HepG2 (cell line): Measurements from ENCODE around the gene VEGFC.

Experiments used
- ADNP ChIP-seq: sonication (generic); formaldehyde crosslinking; IDR thresholded peaks from 2 replicates; pipeline ENCODE4 v1.4.0; 2020; ENCODE audit warnings: missing genetic modification reagents
- KLF16 ChIP-seq, 2 experiments: sonication (generic) in 1 of 2; formaldehyde crosslinking in 1 of 2; IDR thresholded peaks; 2 replicates each; pipeline versions ENCODE4 v1.6.1 to v1.8.0; 2016 to 2023; ENCODE audit warnings: missing genetic modification reagents in 2 of 2, missing compliant biosample characterization in 1 of 2
- PRDM10 ChIP-seq: sonication (generic); formaldehyde crosslinking; IDR thresholded peaks from 2 replicates; pipeline ENCODE4 v1.4.0; 2020; ENCODE audit warnings: low read depth, missing genetic modification reagents
- SP2 ChIP-seq: sonication (generic); formaldehyde crosslinking; IDR thresholded peaks from 2 replicates; pipeline ENCODE4 v1.5.1; 2020; ENCODE audit warnings: mild to moderate bottlenecking, missing genetic modification reagents
- TF ChIP-seq, protein P1 (sequence below): IDR thresholded peaks from 2 replicates; pipeline ENCODE4 v1.6.1; 2016; ENCODE audit warnings: low read depth, control low read depth

- no peak for TF ChIP-seq KLF16 (CRISPR knock-in tag; IDR thresholded peaks at IDR 0.05)
- no peak for TF ChIP-seq ADNP (CRISPR knock-in tag)
- TF ChIP-seq SP2 (CRISPR knock-in tag), result no peak
- TF ChIP-seq, protein P1, sequence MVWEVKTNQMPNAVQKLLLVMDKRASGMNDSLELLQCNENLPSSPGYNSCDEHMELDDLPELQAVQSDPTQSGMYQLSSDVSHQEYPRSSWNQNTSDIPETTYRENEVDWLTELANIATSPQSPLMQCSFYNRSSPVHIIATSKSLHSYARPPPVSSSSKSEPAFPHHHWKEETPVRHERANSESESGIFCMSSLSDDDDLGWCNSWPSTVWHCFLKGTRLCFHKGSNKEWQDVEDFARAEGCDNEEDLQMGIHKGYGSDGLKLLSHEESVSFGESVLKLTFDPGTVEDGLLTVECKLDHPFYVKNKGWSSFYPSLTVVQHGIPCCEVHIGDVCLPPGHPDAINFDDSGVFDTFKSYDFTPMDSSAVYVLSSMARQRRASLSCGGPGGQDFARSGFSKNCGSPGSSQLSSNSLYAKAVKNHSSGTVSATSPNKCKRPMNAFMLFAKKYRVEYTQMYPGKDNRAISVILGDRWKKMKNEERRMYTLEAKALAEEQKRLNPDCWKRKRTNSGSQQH (CRISPR knock-in tag), result no peak
- TF ChIP-seq PRDM10 (CRISPR knock-in tag), result no peak
Observed at GRCh38 chr4:176656108-176656507, 136.6 kb downstream of the VEGFC start.
